Thyroid gland (tissue), 4 donors: ENCODE measurements around the gene FLT1. TPM values are rescaled to one million over a fixed set of nuclear protein-coding genes. Genes with fewer than 3 reads are reported as not detected.

Experiments used
- DNase-seq, 2 donors: peaks; one replicate each; pipeline ENCODE4 v3.0.0-alpha.2; 2019
- H3K27ac ChIP-seq, 3 donors: fragments of 200-600 bp; sonication (generic); 1 replicate in 2 of 3; 2 replicates in 1 of 3; pipeline ENCODE4 v1.5.1; 2016 to 2019; ENCODE audit warnings: mild to moderate bottlenecking in 1 of 3, moderate library complexity in 1 of 3
- H3K27me3 ChIP-seq: fragments of 200-600 bp; sonication (generic); one replicate; pipeline ENCODE4 v1.5.1; 2019
- H3K36me3 ChIP-seq, 2 donors: fragments of 200-600 bp; sonication (generic); one replicate each; pipeline ENCODE4 v1.5.1; 2016 to 2019
- H3K4me1 ChIP-seq, 2 donors: fragments of 200-600 bp; sonication (generic); one replicate each; pipeline ENCODE4 v1.5.1; 2017 to 2019
- H3K4me3 ChIP-seq, 3 donors: fragments of 200-600 bp; sonication (generic); replicated peaks in 1 of 3; 1 replicate in 2 of 3; 2 replicates in 1 of 3; pipeline ENCODE4 v1.5.1; 2016; ENCODE audit warnings: mild to moderate bottlenecking in 1 of 3
- H3K9me3 ChIP-seq: fragments of 200-600 bp; sonication (generic); one replicate; pipeline ENCODE4 v1.5.1; 2017
- POLR2A ChIP-seq, 2 donors: fragments of 450-650 bp; IDR thresholded peaks; one replicate each; pipeline ENCODE4 v1.6.1; 2017; ENCODE audit warnings: antibody characterized with exemption in 2 of 2, mild to moderate bottlenecking in 2 of 2, moderate library complexity in 1 of 2
- WGBS, 2 donors: methylation state at CpG; one replicate each; pipeline ENCODE4 v1.1.5; 2017; 5-methylcytosine and 5-hydroxymethylcytosine counted together
- intact Hi-C: fragments of 100-400 bp; cut with DNase I; formaldehyde crosslinking; loops from one replicate; pipeline ENCODE4 v1.15.1; 2023
- total RNA-seq, 4 donors: library from RNA; depleted of rRNA; stranded (reverse); fragments of >200 nt; gene quantifications; one replicate each; pipeline ENCODE4 v1.2.3, GENCODE V29; 2016
- TF ChIP-seq, protein P1 (sequence below), 6 experiments: fragments of 200-600 bp in 3 of 6; fragments of 450-650 bp in 3 of 6; sonication (generic) in 3 of 6; IDR thresholded peaks; one replicate each; pipeline ENCODE4 v1.5.1; 2016 to 2019; ENCODE audit warnings: antibody characterized with exemption in 6 of 6, mild to moderate bottlenecking in 2 of 6, inconsistent platforms in 1 of 6, moderate library complexity in 1 of 6

The FLT1 gene
- total RNA-seq, 4 donors from 2014 or later, result 23.4 to 132 (median 44.4) TPM

DNA sequence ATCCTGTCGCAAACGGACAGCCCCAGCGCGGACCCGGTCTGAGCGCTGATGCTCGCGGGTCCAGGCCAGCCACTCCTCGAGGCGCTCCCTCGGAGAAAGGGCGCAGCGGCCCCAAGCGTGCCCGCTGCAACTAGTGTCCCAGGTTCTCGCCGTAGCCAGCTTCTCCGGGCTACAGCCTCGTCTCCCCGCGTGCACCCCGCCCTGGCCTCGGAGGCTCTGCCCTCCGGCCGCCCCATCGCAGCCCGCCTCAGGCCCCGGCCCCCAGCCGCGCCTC lies 487 bp downstream of the FLT1 start:
- Histone ChIP-seq H3K36me3 (no peaks in the 10 kb centered on the region), H3K4me3 (peak overlapping the region; percentile 7 to 44 (median 21)), H3K4me1 (peaks cover 10 to 23% of the 10 kb centered on the region in 2 donors), H3K27me3 (peaks cover 22% of the 10 kb centered on the region), H3K27ac (peak overlapping the region in 2 of 3 donors; percentile 61 to 66), H3K9me3 (no peaks in the 10 kb centered on the region)
- no peak for DNase-seq
- intact Hi-C loops, result no loop called here
- no CpG with 5 or more reads among the region's 30 CpGs for WGBS, 2 donors
- TF ChIP-seq, protein P1, sequence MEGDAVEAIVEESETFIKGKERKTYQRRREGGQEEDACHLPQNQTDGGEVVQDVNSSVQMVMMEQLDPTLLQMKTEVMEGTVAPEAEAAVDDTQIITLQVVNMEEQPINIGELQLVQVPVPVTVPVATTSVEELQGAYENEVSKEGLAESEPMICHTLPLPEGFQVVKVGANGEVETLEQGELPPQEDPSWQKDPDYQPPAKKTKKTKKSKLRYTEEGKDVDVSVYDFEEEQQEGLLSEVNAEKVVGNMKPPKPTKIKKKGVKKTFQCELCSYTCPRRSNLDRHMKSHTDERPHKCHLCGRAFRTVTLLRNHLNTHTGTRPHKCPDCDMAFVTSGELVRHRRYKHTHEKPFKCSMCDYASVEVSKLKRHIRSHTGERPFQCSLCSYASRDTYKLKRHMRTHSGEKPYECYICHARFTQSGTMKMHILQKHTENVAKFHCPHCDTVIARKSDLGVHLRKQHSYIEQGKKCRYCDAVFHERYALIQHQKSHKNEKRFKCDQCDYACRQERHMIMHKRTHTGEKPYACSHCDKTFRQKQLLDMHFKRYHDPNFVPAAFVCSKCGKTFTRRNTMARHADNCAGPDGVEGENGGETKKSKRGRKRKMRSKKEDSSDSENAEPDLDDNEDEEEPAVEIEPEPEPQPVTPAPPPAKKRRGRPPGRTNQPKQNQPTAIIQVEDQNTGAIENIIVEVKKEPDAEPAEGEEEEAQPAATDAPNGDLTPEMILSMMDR (IDR thresholded peaks at IDR 0.05), result no peak
- TF ChIP-seq POLR2A (IDR thresholded peaks at IDR 0.05), result no peak

DNA sequence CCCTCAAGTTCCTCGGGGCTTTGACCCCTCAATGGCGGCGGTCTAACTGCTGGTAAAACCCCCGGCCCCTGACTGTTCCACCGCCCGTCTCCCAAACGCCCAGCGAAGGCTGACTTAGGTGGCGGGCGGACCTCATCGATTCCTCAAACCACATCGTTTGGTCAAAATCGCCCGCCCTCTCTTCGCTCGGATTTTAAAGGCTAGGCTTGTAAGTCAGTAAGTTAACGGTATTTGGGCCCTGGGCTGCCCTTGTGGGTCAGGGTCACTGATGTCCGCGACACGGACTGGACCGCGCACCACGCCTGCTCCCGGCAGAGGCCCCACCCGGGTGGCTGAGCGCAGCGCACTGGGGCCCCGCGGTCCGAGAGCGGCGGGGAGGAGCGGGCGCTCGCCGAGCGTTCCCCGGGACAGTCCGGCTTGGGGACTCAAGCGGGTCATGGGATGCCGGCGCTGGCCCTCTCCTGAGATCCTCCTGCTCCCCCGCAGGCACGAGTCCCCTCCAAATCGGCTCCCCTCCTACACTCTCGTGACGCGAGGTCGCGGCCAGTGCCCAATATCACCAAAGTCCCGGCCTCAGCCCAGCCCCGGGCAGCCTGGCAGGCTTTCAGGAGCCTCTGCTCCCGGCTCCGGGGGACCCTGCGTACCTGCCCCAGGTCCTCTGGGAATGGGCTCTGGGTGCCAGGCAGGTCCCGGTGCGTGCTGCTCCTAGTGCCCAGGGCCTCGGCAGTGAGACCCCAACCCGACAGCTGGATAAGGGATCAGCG lies 1.0 kb downstream of the FLT1 start:
- peaks cover 22% of the 10 kb centered on the region for H3K27me3 ChIP-seq
- H3K9me3 ChIP-seq, result no peaks in the 10 kb centered on the region
- 1 to 4% methylated on average over 20 to 33 of the region's 60 CpGs for WGBS, 2 donors
- intact Hi-C loops, result no loop called here
- TF ChIP-seq, protein P1 (IDR thresholded peaks at IDR 0.05), result no peak
- no peak for TF ChIP-seq POLR2A (IDR thresholded peaks at IDR 0.05)
- peaks cover 10 to 23% of the 10 kb centered on the region in 2 donors for H3K4me1 ChIP-seq
- no peaks in the 10 kb centered on the region for H3K36me3 ChIP-seq
- peak overlapping the region in 2 of 3 donors; percentile 61 to 66 for H3K27ac ChIP-seq
- H3K4me3 ChIP-seq, result peak overlapping the region; percentile 7 to 44 (median 21)
- DNase-seq, result peak in 1 of 2 donors; percentile 6

DNA sequence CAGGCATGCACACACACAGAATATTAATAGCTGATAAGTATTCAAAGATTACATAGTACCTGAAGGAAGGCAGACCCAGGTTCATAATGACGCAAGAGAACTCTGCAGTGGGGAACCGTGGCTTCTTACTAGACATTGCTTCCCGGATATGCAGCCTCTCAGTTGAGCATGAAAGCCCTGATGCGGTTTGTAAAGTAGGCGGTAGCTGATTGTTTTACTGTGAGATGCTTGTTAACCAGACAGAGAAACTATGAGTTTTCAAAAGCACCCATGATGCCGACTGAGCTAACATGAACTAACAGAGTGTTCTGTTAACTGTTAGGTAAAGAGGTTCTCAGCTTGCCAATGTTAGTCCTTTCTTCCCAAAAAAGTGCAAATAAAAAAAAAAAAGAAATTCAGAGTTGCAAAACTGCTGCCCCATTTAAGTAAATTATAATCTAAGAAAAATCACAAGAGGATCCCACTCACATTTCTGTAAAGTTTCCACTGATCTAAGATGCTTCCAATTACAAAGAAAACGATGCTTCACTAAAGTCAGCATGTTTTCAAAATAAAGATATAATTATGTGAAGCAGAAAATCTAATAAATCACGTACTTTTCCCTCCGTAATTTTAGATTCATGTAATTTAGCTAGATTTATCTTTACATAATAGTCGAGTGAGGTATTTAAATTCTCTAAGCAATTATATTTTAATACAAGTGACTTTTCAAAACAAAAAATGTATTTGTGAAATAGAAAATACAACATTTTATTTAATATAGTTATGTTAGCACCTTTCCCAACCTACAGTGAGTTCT lies 2.2 kb downstream of the FLT1 start:
- WGBS, 2 donors, result 59 to 64% methylated on average over 10 of the region's 10 CpGs
- no peaks in the 10 kb centered on the region for H3K9me3 ChIP-seq

DNA sequence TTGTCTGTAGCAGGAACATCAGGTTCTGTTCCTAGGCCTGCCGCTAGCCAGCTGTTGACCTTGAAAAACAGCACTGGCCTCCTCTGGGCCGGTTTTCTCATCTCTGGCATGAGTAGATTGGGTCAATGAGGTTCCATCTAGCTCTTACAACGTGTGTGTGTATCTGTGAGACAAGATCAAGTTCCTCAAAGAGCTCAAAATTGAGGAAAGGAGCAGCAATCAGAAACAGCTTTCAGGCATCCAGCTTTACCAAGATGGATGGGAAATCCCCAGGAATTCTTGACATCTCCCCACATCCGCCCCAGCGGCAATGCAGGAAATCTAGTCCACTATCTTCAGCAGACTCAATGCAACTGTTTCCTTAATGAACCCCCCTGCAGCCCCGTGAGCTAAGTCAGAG lies 4.9 kb downstream of the FLT1 start:
- H3K36me3 ChIP-seq, result no peaks in the 10 kb centered on the region
- TF ChIP-seq, protein P1 (IDR thresholded peaks at IDR 0.05), result no peak
- TF ChIP-seq POLR2A (IDR thresholded peaks at IDR 0.05), result no peak
- H3K27me3 ChIP-seq, result peaks cover 22% of the 10 kb centered on the region
- H3K4me3 ChIP-seq, result no peak overlapping the region
- peaks cover 10 to 17% of the 10 kb centered on the region in 2 donors for H3K4me1 ChIP-seq
- H3K27ac ChIP-seq, result no peak overlapping the region
- H3K9me3 ChIP-seq, result no peaks in the 10 kb centered on the region
- 75 to 79% methylated on average over 6 of the region's 6 CpGs for WGBS, 2 donors
- intact Hi-C loops, result no loop called here
- no peak for DNase-seq

More for the DNA sequence above, 2.2 kb downstream of the FLT1 start:
- Histone ChIP-seq H3K36me3 (no peaks in the 10 kb centered on the region), H3K4me1 (peaks cover 10 to 23% of the 10 kb centered on the region in 2 donors), H3K27ac (no peak overlapping the region), H3K27me3 (peaks cover 22% of the 10 kb centered on the region), H3K4me3 (no peak overlapping the region)
- TF ChIP-seq POLR2A (IDR thresholded peaks at IDR 0.05), result no peak
- TF ChIP-seq, protein P1 (IDR thresholded peaks at IDR 0.05), result no peak
- intact Hi-C loops, result no loop called here
- no peak for DNase-seq

DNA sequence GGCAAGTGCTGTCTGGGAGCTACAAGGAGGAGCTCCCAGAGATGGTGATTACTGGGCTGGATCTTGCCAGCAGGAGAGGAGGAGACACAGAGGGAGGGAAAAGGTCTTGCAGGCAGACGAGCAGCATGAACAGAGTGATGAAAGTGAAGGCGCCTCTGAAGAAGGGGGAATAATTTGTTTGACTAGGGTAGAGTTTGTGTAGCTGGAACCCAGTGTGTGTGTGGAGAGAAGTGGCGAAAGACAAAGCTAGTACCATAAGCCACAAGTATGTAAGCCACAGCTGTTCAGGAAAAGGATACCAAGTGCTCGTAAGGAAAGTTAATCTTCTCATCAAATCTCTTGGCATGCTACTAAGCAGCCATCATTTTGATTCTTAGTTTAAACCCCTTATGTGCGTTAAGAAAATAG lies 5.4 kb downstream of the FLT1 start:
- TF ChIP-seq, protein P1 (IDR thresholded peaks at IDR 0.05), result no peak
- no peak for TF ChIP-seq POLR2A (IDR thresholded peaks at IDR 0.05)
- Histone ChIP-seq H3K27me3 (peaks cover 22% of the 10 kb centered on the region), H3K4me3 (no peak overlapping the region), H3K27ac (no peak overlapping the region), H3K4me1 (peaks cover 10 to 11% of the 10 kb centered on the region in 2 donors), H3K9me3 (no peaks in the 10 kb centered on the region), H3K36me3 (no peaks in the 10 kb centered on the region)
- DNase-seq, result no peak
- intact Hi-C loops, result no loop called here
- WGBS, 2 donors, result 48 to 82% methylated on average over 5 of the region's 5 CpGs
